OCI-M2 (cell line): ENCODE measurements around the gene SRRM3.
"Not testable (repeated sequence)": the region's sequence is repeated elsewhere in the genome, so short reads cannot be mapped to it uniquely, and the experiment has no call there.

Experiments
- DNase-seq: peaks from one replicate; lab custom pipeline; 2025; ENCODE audit not compliant: unreplicated experiment; lab: John Stamatoyannopoulos, UW

Gene SRRM3

DNA sequence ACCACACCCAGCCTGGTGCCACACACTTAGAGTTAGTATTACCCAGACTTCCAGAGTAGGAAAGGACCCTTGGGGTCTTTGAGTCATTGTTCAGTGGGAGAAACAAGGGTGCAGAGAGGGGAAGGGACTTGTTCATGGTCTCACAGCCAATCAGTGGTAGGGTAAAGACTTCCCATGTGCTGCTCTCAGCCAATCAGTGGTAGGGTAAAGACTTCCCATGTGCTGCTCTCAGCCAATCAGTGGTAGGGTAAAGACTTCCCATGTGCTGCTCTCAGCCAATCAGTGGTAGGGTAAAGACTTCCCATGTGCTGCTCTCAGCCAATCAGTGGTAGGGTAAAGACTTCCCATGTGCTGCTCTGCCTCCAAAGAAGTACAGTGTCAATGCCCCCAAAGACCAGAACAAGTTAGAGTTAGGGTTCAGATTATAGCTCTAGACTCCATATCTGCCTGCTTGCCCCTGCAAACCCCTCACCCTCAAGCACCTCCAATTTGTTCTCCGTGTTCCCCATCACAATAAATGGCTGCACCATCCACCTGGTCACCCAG is 25.3 kb downstream of the SRRM3 start:
- not testable (repeated sequence) for DNase-seq

- DNase-seq = no peak
Measured at GRCh38 chr7:76230214-76230613, 28.5 kb downstream of the SRRM3 start.

GRCh38 chr7:76231071-76231470 is 29.4 kb downstream of the SRRM3 start:
- no peak for DNase-seq

DNA sequence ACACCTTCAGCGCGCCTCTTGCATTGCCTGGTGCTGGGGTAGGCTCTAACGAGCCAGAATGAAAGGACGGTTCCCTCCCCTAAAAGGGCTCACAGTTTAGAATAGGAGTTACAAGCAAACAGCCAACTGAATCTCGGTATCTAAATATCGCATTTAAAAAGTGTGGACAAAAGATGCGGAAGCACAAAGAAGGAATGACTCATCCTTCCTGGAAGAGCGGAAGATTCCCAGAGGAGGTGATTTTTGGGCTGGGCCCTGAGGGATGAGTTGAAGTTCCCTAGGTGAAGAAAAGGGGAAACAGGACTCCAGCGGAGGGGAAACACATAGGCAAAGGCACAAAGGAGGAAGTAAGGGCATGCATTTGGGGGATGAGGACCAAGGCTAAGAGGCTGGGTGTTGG is 29.9 kb downstream of the SRRM3 start:
- no peak for DNase-seq

GRCh38 chr7:76232698-76233097 is 31.0 kb downstream of the SRRM3 start:
- no peak for DNase-seq

DNA sequence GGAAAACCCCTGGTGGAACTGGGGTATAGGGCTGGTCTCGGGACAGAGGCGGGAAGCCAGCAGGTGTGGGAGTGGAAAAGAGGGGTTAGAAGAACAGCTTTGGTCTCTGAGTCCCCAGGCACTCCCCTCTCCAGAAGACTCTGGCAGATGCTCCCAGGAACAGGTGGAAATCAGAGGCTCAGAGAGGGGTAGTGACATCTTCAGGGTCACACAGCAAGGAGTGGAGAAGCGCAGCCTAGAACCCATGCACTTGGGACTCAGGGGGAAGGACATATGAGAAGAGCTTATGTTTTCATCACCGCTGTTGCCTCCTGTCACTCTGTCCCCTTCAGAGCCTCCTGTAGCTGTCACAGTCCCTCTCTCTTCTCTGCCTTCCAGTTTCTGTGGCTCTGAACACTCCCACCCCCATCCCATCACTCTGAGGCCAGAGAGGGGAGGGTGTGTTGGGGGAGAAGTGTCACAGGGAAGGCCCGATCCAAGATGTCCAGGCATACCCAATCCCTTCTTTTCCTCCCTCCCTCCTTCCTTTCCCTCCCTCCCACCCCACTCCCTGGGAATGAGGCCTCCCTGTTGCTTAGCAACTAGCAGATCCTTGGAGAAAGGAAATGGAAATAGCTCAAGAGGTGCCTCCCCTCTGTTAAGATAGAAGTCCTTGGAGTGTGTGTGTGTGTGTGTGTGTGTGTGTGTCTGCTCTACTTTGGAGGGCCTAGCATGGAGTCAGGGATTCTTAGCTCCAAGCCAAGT is 32.0 kb downstream of the SRRM3 start:
- DNase-seq = no peak

GRCh38 chr7:76234282-76234584 is 32.5 kb downstream of the SRRM3 start:
- DNase-seq = no peak

- no peak for DNase-seq
Measured at GRCh38 chr7:76234931-76235441, 33.3 kb downstream of the SRRM3 start.

GRCh38 chr7:76236224-76236623 is 34.5 kb downstream of the SRRM3 start:
- no peak for DNase-seq

GRCh38 chr7:76238326-76238725 is 36.6 kb downstream of the SRRM3 start:
- no peak for DNase-seq

GRCh38 chr7:76241141-76241540 is 39.4 kb downstream of the SRRM3 start:
- DNase-seq = no peak

DNA sequence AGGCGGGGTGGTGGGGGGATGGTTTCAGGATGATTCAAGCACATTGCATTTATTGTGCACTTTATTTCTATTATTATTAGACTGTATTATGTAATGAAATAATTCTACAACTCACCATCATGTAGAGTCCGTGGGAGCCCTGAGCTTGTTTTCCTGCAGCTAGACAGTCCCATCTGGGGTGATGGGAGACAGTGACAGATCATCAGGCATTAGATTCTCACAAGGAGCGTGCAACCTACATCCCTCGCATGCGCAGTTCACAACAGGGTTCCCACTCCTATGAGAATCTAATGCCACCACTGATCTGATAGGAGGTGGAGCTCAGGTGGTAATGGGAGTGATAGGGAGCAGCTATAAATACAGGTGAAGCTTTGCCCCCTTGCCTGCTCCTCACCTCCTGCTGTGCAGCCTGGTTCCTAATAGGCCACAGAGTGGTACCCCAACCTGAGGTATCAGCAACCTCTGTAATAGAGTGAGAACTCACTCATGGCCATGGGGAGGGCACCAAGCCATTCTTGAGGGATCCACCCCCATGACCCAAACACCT is 40.9 kb downstream of the SRRM3 start:
- DNase-seq = not testable (repeated sequence)

DNA sequence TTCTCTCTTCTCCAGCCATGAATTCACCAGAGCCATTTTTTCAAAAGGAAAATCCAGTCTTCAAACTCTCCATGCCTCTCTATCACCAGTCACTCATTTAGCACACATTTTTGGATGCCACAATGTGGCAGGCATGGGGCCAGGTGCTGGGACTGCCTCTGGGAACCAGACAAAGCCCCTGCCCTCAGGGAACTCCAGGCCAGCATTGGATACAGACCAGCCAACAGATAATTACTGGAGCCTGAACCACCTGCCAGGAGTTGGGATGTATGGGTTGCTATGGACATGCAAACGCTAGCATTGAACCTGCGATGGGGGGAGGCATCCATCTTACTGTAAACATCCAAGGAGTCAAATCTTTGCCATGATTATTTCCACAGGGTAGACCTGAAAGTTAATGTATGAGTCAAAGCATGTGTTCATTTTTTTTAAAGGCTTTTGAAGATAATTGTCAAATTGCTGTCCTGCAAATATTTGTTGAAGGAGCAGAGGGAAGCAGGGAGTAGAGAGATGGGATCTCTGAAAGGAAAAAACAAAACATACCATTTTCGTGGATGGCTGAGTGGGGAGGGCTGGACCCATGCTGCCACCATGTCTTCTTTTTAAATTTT is 43.2 kb downstream of the SRRM3 start:
- no peak for DNase-seq

DNA sequence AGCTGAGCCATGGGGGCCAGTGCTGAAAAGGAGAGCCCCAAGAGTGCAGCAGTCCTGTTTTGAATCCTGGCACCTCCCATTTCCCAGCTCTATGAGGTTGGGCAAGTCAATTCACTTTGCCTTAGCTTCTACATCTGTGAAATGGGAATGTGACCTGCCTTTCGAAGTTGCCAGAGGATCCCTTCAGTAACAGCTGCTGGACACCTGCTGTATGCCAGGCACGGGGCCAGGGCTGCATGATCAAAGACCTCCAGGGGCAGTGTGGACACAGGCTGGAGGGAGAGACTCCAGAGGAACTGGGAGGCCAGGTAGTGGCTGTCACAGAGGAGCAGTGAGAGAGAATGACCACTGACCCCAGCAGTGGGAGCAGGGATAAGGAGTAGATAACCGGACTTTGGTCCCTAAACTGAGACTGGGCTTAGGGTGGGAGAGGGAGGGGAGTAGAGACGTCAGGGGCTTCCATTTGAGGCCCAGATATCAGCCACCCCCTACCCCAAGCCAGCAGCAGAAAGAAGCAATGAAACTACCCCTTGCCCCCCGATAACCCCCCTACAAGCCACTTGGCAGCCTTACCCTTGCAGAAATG is 45.2 kb downstream of the SRRM3 start:
- DNase-seq = no peak

GRCh38 chr7:76247938-76248337 is 46.2 kb downstream of the SRRM3 start:
- no peak for DNase-seq

DNA sequence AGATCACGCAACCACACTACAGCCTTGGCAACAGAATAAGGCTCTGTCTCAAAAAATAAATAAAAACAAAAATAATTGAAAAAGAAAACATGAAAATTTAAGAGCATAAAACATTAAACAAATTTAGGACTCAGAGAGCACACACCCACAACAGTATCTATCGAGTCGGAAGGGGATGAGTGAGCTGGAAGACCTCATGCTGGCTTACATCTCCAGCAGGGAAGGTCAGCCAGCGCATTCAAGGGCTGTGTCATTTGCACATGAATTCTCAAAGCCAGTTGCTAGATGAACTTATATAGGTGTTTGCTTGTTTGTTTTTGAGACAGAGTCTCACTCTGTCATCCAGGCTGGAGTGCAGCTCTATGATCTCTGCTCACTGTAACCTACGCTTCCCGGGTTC is 50.3 kb downstream of the SRRM3 start:
- DNase-seq = no peak

GRCh38 chr7:76254781-76255180 is 53.1 kb downstream of the SRRM3 start:
- no peak for DNase-seq

DNA sequence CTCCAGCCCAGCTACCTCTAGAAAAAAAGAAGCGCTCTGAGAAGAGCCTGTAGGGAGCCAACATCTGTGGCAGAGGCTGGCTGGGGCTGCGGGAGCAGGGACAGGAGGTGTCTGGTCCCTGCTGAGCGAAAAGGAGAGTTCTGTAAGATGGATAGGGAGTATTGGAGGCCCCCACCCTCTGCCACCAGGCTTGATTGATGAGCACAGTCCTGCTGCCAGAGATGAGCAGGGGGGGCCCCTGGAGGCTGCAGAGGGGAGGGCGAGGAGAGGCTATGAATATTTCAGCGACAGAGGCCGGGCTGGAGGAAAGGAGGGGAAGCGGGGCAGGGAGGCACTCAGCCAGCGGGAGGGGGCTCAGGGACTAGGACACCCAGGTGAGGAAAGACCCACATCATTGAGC is 56.3 kb downstream of the SRRM3 start:
- no peak for DNase-seq

DNA sequence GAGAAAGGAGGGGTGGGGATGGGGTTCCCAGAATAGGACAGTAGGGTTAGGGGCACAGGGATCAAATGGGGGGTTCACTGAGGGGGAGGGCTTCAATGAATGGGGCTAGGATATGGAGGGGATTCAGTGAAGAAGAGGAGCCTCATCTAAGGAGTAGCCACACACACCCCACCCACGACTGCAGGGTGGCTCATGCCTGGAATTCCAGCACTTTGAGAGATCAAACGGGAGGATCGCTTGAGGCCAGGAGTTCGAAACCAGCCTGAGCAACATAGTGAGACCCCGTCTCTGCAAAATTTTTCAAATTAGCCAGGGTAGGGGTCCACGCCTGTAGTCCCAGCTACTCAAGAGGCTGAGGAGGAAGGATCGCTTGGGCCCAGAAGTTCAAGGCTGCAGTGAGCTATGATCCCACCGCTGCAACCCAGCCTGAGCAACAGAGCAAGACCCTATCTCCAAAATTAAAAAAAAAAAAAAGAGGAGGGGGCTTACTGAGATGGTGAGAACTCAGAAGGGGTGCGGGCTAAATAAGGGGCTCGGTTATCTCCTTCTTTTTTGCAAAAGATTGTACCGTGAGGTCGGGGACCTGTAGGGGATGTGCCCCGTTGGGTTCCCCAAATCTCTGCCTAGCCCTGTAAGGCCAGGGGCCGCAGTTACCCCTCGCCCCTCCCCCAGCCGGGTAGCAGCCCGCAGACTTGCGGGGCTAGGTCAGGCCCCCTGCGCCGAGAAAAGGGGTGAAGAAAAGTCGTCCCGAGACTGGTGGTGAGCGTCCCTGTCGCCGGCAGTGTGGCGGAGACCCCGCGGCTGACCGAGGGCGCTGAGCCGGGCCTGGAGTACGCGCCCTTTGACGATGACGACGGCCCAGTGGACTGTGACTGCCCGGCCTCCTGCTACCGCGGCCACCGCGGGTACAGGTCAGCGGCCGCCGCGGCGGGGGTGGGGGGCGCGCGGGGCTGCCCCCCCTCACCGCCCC is 57.7 kb downstream of the SRRM3 start:
- no peak for DNase-seq

- no peak for DNase-seq
Measured at GRCh38 chr7:76260171-76260703, 58.5 kb downstream of the SRRM3 start.
